Progenitor cell of endocrine pancreas (in vitro differentiated cells): ENCODE data around the gene KRT85. TPM values are rescaled to one million over a fixed set of nuclear protein-coding genes. Genes with fewer than 3 reads are reported as not detected.

Experiments
- DNase-seq: peaks from one replicate; pipeline ENCODE4 v3.0.0; 2021; ENCODE audit warnings: low spot score; ENCODE audit not compliant: unreplicated experiment
- H3K27ac Mint-ChIP-seq: 2 replicates; pipeline ENCODE4 v1.8.0; 2021; ENCODE audit warnings: mild to moderate bottlenecking, moderate library complexity, mixed read lengths
- H3K27me3 Mint-ChIP-seq: 2 replicates; pipeline ENCODE4 v1.8.0; 2021; ENCODE audit warnings: mixed read lengths
- H3K36me3 Mint-ChIP-seq: 2 replicates; pipeline ENCODE4 v1.8.0; 2022; ENCODE audit warnings: mixed read lengths; ENCODE audit not compliant: insufficient read depth
- H3K4me1 Mint-ChIP-seq: 2 replicates; pipeline ENCODE4 v1.8.0; 2021; ENCODE audit warnings: low read depth, mixed read lengths
- H3K4me3 Mint-ChIP-seq: 2 replicates; pipeline ENCODE4 v1.8.0; 2021; ENCODE audit warnings: low read depth, mild to moderate bottlenecking, moderate library complexity, mixed read lengths
- H3K9me3 Mint-ChIP-seq: 2 replicates; pipeline ENCODE4 v1.8.0; 2021; ENCODE audit warnings: low read depth, mixed read lengths
- long read RNA-seq: library from polyadenylated mRNA; unstranded; transcript quantifications from one replicate; pipeline ENCODE4 v2.0.0, GENCODE V29; 2020
- total RNA-seq: library from RNA; stranded (reverse); gene quantifications from 2 replicates; pipeline ENCODE4 v1.2.1, GENCODE V29; 2021
- TF ChIP-seq, protein P1 (sequence below): fragments of 200-600 bp; sonication (generic); IDR thresholded peaks from one replicate; pipeline ENCODE4 v1.5.0; 2021; ENCODE audit warnings: antibody characterized with exemption, mild to moderate bottlenecking; ENCODE audit not compliant: unreplicated experiment

Gene KRT85
- total RNA-seq, result not detected in 2 replicates
- long read RNA-seq, result 0 reads

GRCh38 chr12:52366738-52367485, at the start of gene KRT85:
TSS of gene KRT85 (minus strand) at chr12:52367481. CDS start at chr12:52367405, 76 bp downstream.
- Mint-ChIP-seq H3K27ac (no peak within 1 kb of the TSS), H3K4me1 (no peaks in the 10 kb centered on the region)
- TF ChIP-seq, protein P1, sequence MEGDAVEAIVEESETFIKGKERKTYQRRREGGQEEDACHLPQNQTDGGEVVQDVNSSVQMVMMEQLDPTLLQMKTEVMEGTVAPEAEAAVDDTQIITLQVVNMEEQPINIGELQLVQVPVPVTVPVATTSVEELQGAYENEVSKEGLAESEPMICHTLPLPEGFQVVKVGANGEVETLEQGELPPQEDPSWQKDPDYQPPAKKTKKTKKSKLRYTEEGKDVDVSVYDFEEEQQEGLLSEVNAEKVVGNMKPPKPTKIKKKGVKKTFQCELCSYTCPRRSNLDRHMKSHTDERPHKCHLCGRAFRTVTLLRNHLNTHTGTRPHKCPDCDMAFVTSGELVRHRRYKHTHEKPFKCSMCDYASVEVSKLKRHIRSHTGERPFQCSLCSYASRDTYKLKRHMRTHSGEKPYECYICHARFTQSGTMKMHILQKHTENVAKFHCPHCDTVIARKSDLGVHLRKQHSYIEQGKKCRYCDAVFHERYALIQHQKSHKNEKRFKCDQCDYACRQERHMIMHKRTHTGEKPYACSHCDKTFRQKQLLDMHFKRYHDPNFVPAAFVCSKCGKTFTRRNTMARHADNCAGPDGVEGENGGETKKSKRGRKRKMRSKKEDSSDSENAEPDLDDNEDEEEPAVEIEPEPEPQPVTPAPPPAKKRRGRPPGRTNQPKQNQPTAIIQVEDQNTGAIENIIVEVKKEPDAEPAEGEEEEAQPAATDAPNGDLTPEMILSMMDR, result no peak

GRCh38 chr12:52416795-52417194, 49.5 kb upstream of the KRT85 start:
- TF ChIP-seq, protein P1, result no peak
- H3K9me3 Mint-ChIP-seq, result no peaks in the 10 kb centered on the region
- no peak for DNase-seq
- H3K36me3 Mint-ChIP-seq, result no peaks in the 10 kb centered on the region
- peaks cover 37% of the 10 kb centered on the region for H3K27me3 Mint-ChIP-seq
- no peak overlapping the region for H3K4me3 Mint-ChIP-seq
- no peak overlapping the region for H3K27ac Mint-ChIP-seq
- peaks cover 6% of the 10 kb centered on the region for H3K4me1 Mint-ChIP-seq

More at GRCh38 chr12:52366738-52367485, at the start of gene KRT85:
- no peaks in the 10 kb centered on the region for H3K36me3 Mint-ChIP-seq
- H3K9me3 Mint-ChIP-seq, result no peaks in the 10 kb centered on the region
- no peak within 1 kb of the TSS for H3K4me3 Mint-ChIP-seq
- H3K27me3 Mint-ChIP-seq, result peaks cover 70% of the 10 kb centered on the region
- no peak for DNase-seq

GRCh38 chr12:52415870-52416750, 48.8 kb upstream of the KRT85 start:
- no peaks in the 10 kb centered on the region for H3K9me3 Mint-ChIP-seq
- no peaks in the 10 kb centered on the region for H3K36me3 Mint-ChIP-seq
- no peak overlapping the region for H3K27ac Mint-ChIP-seq
- no peak overlapping the region for H3K4me3 Mint-ChIP-seq
- peaks cover 36% of the 10 kb centered on the region for H3K27me3 Mint-ChIP-seq
- no peak for DNase-seq
- TF ChIP-seq, protein P1, result no peak
- H3K4me1 Mint-ChIP-seq, result peaks cover 10% of the 10 kb centered on the region

DNA sequence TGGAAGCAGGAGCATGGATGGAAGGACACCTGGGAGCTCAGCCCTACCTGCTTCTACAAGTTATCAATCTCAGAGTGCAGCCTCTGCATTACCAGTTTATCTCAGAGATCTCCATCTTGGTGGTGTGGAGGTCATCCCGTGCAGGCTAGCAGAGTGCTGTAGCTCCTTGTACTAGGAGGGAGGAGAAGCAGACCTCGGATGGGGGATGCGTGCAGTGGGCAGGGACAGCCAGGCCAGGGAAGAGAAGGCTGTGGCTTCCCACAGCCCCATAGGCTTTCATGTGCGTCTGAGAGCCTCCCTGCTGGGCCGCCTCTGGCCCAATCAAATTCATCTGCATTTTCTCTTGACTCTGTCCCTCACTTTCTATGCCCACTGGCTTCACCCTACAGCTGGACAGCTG, 47.7 kb upstream of the KRT85 start:
- H3K4me3 Mint-ChIP-seq, result no peak overlapping the region
- peaks cover 16% of the 10 kb centered on the region for H3K4me1 Mint-ChIP-seq
- no peak overlapping the region for H3K27ac Mint-ChIP-seq
- no peak for DNase-seq
- H3K36me3 Mint-ChIP-seq, result no peaks in the 10 kb centered on the region
- TF ChIP-seq, protein P1, result no peak
- no peaks in the 10 kb centered on the region for H3K9me3 Mint-ChIP-seq
- H3K27me3 Mint-ChIP-seq, result peaks cover 31% of the 10 kb centered on the region

GRCh38 chr12:52413782-52414345, 46.6 kb upstream of the KRT85 start:
- Mint-ChIP-seq H3K27me3 (peaks cover 26% of the 10 kb centered on the region), H3K36me3 (no peaks in the 10 kb centered on the region), H3K4me3 (no peak overlapping the region), H3K4me1 (peaks cover 16% of the 10 kb centered on the region), H3K27ac (no peak overlapping the region), H3K9me3 (no peaks in the 10 kb centered on the region)
- DNase-seq, result no peak
- TF ChIP-seq, protein P1, result no peak
